GM21786 (cell line): ENCODE results near the gene TBC1D22A.

Source experiments
- ATAC-seq: cut with Tn5 transposase; IDR thresholded peaks from one replicate; pipeline ENCODE4 v1.9.1; 2021; ENCODE audit not compliant: unreplicated experiment

Gene TBC1D22A

DNA sequence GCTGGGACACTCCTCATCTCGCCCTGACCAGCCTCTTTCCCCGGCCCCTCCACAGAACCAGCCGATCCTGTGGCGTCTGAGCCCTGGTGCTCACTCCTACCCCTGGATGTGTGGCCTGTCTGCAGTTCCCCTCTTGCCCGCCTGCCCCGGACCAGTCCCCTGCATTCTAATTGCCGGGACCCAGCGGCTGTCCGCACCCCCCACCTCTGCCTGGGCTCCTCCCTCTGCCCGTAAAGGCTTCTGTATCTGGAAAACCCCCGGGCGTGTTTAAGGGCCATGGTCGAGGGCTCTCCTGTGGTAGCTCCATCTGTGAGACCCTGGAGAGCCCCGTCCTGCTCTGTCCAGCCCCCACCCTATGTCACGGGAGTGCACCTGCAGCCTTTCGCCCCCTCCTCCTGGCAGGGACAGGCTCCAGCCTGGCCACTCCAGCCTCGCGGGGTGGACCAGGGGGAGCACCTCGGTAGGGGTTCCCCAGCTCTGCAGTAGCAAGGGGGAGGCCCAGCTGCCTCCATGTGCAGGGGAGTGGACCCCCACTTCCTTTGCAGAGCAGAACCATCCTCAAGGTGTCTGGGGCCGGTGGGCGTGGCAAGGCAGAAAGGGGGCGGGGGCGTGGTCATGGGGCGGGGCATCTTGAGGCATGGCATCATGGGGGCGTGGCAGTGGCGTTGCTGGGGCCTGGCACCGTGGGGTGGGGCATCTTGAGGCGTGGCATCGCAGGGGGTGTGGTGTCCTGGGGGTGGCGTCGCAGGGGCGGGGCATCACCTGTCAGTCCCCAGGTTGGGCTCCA lies 430.4 kb downstream of the TBC1D22A start:
- no peak for ATAC-seq

DNA sequence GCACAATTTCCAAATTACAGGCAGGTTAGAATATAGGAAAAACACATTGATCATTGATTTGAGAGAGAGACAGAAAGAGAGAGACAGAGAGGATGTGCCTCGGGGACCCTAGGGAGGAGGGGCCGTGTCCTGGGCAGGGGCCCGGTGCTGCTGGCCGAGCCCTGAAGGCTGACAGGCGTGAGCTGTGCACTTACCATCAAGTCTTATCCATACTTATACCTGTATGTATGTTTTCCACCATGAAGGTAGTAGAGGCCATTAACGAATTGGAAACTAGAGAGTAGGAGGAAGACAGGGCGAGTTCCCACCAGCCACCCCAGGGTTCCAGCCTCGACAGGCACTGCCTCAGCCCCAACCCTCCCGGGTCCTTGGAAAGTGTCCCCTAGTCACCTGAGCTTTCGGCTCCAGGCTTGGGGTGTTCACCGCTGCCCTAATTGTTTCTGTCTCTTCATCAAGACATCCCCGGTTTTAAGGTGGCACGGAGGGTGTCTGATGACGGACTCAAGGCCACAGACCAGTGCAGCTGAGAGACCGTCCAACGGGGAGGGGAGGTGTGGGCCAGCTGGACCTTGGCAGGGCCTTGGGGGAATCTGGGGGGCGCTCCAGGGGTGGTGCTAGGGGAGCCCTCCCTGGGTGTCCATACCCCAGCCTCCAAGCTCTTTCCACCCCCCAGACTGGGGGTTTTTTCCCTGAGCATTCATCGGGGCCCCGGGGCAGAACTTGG lies 431.3 kb downstream of the TBC1D22A start:
- ATAC-seq = no peak

DNA sequence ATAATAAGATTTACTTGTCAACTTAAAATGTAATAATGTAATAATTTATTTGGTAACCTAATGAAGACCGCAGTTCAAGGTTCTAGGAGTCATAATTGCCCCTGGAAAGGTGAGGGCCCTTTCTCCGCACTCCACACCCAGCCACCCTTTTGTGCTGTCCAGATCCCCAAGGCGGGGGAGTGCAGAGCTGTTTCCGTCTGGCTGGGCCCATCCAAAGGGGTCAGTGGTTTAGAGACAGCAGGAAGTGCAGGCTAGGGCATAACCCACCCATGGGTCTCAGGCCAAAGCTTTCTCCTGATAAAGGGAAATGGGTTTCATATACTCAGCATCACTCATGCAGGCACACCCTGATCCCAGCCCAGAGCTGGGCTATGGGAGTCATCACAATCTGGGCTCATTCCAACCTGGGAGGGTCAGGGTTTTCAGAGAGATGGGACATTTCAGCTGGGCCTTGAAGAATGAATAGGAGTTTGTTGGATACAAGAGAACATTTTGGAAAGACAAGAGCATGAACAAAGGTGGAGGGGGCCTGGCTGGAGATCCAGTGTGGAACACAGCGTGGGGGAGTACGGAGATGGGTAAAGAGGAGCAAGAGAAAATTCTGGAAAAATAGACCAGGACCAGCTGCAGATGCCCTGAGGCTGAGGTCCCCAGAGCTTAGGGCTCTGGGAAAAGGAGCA lies 432.2 kb downstream of the TBC1D22A start:
- no peak for ATAC-seq

DNA sequence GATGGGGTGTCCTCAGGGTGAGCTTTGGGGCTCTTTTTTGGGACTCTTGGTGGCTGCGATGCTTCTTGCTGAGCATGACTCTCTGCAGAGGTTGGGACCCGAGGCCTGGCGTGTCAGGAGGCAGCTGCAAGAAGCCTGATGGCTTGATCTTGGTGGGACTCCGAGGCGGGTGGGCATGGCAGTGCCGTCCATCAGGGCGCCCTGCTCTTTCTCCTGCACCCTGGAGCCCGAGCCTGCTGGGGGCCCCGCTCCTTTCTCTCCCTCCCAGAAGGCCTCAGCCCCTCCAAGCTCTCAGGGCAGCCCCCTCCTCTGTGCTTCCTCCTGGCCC lies 432.7 kb downstream of the TBC1D22A start:
- ATAC-seq = no peak

DNA sequence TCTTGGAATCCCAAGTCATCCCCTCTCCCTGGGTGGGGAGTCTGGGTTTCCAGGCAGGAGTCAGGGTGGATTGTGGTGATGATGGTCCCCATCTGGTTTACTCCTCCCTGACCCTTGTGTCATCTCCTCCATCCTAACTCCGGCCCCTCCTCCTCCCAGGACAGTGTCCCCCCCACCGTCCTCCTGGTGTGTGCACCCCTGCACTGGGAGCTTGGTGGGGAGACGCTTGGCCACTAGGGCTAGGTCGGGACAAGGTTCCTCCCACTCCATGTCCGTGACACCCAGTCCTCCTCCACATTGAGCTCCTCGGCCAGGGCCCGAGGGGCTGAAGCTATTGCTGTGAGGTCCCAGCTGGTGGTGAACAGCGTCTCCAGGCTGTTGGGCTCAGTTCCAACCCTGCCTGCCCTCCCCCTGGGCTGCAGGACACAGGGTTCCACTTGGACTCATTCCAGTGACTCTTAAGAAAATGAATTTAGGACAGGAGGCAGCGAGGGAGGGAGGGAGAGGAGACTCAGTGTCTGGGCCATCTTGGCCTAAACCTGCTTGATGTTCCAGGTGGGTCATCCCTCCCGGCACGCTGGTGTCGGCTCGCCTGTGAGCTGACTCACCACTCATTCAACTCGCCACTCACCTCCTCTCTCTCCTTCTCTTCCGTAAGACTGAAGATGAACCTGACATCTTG lies 433.2 kb downstream of the TBC1D22A start:
- ATAC-seq = no peak

DNA sequence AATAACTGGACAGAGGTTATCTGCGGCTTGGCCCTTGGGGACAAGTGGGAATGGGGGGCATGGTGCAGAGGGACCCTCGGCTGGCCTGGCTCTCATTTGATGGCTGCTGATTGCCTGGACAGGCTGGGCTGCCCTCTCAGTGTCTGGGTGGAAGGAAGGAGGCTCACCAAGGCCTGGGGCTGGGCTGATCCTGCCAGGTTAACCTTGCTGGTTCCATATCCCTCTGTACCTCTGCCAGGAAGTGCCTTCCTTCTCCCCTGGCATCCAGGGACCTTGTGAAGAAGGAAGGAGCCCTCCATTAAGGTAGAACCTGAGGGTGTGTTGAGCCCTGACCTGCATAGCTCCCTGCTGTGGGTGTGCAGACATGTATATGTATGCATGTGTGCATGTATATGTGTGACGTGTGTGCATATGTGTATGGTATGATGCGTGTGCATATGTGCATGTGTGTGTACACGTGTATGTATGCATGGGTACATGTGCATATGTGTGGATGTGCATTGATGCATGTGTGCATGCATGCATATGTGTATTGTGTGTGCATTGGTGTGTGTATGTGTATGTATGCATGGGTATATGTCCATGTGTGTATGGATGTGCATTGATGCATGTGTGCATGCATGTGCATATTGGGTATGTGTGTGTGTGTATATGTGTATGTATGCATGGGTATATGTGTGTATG lies 433.9 kb downstream of the TBC1D22A start:
- ATAC-seq = no peak

DNA sequence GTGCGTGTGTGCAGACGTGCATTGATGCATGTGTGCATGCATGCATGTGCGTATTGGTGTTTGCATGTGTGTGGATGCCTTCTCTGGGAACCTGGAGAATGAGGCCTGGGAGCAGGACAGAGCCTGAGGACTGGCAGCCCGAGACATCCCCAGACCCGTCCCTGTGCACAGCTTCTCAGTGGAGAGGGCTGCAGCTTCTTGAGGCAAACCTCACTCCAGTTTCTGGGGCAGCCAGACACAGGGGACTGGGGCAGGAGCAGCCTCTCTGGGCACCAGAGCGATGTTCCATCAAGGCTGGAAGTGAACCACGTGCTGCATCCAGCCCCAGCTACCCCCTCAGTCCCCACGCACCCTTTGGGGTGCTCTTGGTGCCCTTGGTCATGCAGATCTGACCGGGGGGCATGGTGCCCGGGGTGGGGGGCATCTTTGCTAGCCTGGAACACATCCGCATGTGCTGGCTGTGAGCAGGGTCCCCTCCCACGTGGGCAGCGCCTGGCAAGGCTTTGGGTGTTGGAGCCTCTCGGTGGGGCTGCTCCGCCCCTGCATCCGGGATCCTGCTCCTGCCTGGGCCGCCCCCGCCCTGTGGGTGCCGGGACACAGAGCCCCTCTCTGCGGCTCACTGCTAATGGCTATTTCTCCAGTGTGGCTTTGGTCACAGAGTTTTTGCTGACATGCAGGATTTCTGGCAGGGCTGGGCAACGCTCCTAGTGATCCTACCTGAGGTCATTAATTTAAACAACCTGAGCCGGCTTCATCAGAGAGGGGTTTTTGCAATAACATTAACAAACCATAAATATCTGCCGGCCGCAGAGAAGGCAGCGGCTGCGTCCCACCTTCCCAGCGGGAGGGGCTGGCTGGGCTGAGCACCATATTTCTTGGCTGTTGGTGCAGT lies 434.7 kb downstream of the TBC1D22A start:
- ATAC-seq = no peak

DNA sequence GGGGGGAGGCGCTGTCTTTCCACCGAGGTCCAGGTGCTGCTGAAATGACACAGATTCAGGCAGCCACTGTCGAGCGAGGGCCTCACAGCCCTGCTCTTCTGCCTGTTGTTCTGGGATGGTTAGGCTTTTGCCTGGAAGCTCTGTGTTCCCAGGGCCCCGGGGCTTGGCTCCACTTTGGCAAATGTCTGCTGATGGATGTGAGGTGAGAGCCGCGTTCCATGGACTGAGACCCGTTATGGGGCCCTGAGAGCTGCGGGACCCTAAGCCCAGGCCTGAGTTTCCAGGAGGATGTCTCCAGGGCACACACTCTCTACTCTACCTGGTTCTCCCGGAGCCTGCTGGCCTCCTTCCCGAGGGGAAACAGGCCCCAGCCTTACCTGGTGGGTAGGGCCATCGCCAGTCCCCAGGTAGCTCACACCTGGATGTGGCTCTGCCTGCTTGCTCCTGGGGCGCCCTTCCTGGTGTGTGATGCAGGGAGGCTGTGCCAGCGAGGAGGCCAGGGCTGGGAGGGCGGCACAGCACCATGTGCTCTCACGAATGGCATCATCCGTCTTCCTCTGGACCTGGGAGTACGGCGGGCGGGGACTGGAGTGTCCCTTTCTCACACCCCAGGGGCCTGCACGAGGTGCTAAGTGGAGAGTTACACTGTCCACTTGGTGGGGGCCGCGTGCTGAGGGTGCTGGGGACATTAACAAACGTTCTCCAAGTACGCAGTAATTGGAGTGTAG lies 435.5 kb downstream of the TBC1D22A start:
- ATAC-seq = no peak

DNA sequence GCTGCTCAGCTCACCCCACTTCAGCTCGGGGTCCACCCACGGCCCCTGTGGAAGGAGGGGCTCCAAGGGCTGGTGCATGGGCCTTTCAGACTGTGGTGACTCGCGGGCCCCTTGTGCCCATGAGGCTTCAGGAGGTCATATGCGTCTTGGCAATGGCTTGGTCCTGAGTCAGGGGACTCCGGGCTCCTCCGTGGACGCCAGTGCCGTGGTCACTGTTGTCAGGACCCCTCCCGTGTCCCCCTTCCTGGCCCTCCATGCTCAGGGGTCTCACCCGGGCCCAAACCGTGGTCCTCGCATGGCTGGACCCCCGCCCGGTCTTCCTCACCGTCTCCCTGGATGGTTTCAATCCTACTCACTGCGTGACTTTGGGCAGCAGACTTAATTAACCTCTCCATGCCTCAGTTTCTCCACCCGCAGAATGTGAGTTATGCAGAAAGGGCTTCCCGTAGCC lies 436.4 kb downstream of the TBC1D22A start:
- no peak for ATAC-seq

DNA sequence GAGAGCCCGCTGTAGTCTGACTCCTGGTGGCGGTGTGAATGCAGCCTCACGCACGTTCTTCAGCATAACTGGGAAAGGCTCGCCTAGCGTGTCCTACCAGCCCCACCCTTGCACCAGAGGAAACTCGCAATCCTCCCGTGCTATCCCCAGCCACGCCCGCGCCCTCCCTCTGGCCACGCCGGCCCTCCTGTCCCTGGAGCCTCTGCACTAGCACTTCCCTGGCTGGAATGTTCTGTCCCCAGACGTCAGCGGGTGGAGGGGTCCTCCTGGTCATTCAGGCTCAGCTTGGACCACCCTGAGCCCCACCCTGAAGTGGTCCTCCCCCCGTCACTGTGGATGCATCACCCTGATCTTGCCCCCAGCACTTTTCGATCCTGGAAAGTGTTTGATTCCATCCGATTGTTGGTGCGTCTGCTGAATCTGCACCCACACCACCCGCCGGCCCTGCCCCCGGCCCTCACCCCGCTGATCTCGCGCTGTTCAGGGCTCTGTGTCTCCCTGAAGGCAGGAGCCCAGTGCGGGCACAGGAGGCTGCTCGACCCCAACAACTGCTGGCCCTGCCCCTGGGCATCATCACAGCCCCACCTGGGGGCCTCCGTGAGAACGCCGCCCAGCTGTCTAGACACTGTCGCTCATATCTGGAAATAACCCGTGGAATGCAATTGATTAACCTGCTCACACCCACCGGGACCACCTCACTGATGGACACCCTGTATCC lies 437.0 kb downstream of the TBC1D22A start:
- ATAC-seq = no peak

DNA sequence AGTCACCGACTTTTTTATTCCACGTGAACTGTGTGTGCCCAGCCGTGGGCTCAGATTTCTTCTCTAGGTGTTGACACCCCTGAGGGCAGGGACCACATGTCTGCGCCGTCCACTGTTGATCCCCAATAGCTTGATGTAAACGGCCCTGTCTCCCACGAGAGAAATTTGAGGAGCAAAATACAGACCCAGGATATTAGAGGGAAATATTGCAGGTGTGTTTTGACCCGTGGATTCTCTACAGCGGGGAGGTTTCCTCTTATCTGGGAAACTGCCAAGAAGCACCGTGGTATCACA lies 437.5 kb downstream of the TBC1D22A start:
- no peak for ATAC-seq

DNA sequence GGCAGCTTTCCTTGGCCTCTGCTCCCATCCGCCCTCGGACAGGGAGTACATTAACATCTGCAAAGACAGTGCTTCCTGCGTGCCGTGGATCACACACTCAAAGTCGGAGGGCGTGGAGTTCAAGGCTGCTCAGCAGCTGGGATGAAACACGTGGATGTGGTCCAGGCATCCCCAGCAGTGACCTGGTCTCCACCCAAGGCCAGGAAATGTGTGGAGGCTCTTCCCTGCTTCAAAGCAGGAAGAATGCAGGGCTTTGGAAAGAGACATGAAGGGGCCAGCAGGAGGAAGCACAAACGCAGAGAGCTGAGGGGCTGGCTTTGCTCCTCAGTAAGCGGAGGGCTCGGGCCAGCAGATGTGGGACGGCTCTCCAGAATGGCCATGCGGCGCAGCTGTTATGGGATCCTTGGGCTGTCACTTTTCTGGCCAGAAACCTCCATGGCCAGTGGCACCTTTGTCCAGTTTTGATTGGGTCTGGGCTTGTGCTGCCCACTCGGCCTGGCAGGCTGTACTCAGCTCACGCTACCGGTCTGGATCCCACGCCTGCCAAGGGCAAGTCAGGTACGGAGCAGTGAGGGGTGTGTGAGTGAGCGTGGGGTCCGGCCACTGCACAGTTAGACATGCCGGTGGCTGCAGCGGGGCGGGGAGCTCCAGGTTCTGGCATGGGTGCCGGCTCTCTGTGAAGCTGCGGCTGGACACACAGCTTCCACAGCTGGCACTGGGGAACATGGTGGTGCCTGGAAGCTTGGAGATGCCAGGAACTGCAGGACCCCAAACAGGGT lies 438.0 kb downstream of the TBC1D22A start:
- no peak for ATAC-seq

DNA sequence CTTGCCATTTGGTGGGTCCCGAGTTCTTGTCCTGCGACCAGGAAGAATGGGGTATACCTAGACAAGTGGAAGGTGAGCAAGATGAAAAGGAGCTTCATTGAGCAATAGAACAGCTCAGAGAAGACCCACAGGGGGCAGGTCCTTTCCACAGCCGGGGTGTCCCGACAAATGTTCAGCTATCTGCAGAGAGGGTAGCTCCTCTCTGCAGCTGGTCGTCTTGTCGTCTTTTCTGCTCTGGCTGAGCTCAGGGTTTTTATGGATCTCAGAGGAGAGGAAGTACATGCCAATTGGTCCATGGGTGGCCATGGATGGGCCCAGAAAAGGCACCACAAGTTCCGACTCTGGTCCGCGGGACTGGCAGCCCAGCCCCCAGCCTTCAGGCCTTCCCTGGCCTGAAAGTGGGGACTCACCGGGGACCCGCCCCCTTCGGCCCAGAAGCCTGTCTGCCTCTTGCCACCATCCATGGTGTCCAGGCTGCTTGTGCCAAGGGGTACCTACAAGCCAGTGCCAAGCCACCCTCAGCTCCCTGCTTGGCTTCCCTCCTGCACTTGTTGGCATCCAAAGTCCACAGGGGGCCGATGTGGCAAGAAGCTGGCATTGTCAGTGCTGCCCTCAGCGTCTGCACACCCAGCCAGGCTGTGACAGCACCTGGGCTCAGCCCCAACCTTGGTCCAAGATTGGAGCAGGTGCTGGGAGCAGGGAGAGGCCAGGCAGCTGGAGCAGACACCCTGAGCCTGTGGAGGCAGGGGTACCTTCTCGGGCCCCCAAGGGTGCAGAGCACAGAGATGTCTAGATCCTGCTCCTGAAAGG lies 438.9 kb downstream of the TBC1D22A start:
- ATAC-seq = no peak

DNA sequence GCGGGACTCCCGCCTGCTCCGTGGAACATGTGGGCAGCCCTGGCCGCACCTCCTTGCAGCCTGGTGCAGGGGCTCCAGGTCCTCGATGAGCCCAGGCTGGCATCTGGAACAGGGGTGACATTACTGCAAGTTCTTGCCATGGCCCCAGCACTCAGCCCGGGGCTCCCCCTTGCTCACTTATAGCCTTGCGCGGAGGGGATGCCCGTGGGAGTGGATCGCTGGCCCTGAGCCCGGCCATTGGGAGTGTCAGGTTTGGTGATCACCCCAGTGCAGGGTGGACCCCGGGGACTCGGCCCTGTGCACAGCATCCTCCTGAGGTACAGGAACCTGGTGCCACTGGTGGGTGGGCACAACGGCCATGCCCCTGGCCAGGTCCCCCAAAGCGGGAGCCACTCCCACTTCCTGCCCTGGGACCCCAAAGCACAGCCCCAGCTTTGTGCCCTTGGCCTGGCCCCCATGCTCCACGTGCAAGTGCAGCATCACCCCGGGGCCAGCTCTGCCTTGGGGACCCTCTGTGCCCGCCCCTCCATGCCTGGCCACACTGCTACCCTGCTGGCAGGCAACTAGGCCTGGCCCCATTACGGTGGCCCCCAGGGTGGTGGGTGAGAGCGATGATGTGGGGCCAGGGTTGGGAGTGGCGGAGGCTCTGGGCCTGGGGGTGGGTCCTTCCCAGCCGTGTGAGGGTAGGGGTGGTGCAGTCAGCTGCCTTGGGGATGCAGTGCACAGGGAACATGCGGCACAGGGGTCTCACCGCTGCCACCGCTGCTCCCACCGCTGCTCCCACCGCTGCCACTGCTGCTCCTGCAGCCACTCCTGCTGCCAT lies 439.8 kb downstream of the TBC1D22A start:
- no peak for ATAC-seq

DNA sequence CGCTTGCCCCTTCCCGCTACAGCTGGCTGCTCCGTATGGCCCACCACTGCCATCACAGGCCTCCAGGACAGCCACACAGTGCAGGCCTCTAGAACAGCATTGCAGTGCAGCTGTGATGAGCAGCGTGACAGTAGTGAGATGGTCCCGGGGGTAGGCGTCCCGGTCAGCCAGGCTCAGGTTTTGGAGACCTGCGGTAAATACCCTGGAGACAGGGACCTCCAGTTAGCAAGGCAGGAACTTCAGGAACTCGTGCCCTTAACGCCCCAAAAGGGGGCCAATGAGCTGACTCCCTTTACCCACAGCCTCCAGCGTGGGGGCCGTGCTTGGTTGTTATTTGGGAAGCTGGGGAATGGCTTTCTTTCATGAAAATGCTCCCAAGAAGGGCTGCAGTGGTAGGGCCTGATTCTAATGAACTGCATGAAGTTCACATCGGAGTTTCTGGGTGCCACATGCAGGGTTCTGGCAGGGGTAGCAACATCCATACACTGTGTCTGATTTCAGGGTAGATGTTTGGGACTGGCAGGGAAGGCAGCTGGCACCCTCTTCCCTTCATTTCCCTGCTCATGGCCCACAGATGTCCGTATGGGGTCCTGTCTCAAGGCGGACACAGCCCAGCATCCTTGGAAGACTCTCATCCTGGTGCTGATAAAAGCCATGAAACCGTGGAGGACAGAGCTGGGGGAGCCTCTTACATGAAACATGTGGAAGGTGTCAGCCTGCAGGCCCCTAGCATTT lies 440.5 kb downstream of the TBC1D22A start:
- ATAC-seq = no peak

DNA sequence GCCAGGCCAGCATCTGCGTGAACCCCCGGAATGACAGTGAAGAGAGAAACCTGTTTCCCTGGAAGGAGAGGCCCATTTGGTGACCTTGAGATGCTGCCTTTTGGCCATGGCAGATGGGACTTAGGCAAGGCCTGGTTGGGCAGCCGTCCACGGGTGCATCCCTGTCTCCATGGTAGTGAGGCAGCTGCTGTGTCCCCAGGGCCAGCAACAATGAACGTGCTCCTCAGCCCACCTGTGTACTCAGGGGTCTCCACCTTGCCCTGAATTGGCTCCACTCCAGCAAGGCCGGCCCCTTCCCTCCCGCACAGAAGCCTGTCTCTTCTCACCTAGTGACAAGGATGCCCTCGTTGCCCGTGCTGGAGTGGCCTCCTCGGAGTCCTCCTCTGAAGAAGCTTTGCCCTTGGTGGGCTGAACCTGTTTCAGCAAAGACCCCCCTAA lies 441.1 kb downstream of the TBC1D22A start:
- no peak for ATAC-seq
